ENCODE results near the gene WWOX.

Gene WWOX

DNA sequence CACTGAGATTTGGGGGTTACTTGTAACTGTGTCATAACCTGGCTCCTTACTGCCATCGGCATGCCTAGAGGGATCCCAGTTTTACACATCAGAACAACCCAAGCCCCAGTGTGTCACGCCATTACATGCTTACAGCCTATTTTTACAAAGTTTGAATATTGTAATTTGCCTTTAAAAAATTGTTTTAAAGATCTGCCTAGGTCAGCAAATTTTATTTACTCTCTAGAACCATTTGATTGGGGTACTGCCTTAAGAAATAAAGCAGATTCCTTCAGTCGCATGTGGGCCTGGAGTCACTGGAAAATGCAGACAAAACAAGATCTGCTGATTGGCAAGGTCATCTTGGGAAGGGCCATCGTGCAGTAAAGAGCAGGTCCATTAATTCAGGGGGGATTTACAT, 566.9 kb downstream of the WWOX start:
- DNase-seq = no peak

DNA sequence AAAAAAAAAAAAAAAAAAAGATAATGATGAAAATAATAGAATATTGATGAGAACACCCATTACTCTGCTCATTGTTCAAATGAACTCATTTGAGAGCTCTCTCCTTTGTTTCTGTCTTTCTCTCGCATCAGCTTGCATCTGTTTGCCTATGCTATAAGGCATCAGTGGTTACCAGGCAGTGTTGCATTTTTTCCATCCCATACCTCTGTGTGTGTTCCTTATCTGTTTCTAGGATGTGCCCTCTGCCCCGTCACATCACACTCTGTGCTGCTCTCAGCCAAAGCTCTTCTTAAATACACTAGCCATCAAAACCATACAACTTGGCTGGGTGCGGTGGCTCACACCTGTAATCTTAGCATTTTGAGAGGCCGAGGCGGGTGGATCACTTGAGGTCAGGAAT, 568.2 kb downstream of the WWOX start:
- DNase-seq = no peak

GRCh38 chr16:78668393-78668792, 568.9 kb downstream of the WWOX start:
- no peak for DNase-seq

GRCh38 chr16:78669994-78670393, 570.5 kb downstream of the WWOX start:
- DNase-seq = no peak

DNA sequence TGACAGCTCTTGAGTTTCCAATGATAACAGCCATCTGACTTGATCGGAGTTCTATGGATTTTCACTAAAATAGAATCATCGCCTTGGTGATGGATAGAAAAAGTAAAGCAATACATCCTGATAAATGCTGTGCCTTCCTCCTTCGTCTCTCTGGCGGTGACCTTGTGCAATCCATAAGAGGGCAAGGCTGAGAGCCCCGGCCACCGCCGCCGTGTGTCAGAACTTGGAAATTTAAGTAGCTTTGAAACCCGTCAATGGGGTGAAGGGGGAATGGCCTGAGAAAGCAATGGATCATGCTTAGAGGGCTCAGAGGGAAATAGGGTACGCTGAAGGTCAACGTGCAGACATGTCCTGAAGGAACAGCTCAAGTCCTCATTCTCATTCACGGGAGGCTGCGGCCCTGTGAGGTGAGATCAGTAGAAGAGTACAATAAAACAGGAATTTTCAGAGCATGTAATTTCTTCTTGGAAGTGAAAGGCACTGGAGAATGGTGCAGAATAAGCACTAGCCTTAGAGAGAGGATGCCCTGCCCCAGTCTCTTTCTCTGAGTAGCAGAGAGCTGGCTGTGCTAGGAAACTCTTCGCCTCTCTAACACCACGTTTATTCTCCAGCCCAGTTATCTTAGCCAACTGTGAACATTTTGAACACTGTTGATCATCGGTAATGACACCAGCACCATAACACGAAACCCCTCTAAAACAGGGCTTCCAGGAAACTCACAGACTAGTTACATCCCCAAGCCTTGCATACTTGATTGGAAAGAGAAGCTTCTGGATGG, 573.5 kb downstream of the WWOX start:
- no peak for DNase-seq

- no peak for DNase-seq
These were observed 574.4 kb downstream of the WWOX start for GRCh38 chr16:78673884-78674283.

DNA sequence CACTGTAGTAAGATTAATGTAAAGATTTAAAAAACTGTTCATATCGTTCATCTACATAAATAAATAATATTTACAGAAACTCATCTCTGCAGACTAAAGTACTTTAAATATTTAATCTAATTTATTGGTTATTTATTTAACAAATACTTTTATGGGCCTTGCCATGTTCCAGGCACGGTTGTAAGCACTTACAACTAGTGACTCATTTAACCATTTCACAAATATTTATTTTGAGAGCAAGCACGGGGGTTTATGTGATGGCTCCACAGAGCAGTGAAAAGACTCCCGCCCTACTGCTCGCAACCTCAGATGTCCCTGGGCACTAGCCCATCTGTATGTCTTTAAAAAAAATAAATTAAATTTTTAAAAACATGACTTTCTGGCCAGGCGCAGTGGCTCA, 575.9 kb downstream of the WWOX start:
- no peak for DNase-seq

DNA sequence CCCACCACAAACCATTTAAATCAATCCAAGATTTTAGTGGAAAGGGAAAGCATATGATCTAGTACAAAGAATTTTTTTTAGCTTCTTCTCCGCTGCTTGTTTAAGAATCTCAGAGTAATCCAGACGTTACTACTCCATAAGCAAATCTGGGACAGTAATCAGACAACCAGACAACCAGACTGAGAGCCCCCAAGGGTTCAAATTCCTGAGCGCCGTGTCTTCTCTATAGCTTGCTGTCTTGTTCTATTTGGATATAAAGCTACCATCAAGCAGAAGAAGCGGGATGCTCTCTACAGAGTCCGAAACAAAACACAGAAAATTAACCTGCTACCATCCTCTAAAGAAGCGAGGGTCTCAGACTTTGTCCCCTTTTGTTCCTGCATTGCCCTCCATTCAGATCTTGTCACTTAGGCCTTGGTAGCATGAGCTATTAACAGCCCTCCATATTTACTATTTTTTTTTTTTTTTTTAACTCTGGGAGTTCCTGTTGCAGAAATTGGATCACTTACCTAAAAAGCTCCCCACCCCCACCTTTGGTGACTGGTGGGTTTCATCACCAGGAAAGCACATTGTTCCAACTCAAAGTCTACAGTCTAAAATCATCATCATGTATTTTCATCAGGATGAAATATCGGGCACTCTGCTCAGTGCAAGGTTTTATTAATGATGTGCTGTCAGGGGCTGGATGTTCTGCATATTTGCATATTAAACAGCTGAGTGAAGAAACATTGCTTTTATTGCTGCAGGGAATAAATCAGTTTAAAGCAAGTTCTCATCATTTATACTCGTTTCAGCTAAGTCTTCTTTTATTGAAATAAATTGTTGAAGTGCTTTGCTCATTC, 576.7 kb downstream of the WWOX start:
- DNase-seq = no peak

- no peak for DNase-seq
These were observed 577.8 kb downstream of the WWOX start for GRCh38 chr16:78677181-78677731.

GRCh38 chr16:78679546-78679945, 580.1 kb downstream of the WWOX start:
- no peak for DNase-seq

DNA sequence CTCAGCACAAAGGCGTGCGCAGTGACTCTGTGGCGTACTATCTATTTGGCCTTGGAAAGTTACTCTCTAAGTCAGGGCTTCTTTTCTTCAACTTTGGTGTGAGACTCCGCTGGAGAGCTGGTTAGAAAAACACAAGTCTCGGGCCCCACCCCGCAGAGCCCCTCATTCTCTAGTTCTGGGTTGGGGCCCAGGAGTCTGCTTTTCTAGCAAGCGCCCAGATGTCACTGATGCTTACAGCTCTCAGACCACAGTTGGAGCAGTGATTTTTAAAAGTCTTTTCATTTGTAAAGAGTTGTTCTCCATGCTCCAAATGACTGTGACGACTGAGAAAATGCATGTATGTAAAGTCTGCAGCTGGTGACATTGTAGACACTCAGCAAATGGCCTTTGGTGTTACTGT, 582.3 kb downstream of the WWOX start:
- no peak for DNase-seq

GRCh38 chr16:78684030-78684611, 584.7 kb downstream of the WWOX start:
- DNase-seq = no peak

GRCh38 chr16:78684655-78685375, 585.4 kb downstream of the WWOX start:
- DNase-seq = no peak

GRCh38 chr16:78686601-78687000, 587.1 kb downstream of the WWOX start:
- DNase-seq = no peak

GRCh38 chr16:78689028-78689427, 589.6 kb downstream of the WWOX start:
- DNase-seq = no peak

- no peak for DNase-seq
These were observed 590.1 kb downstream of the WWOX start for GRCh38 chr16:78689536-78689935.

GRCh38 chr16:78690510-78690909, 591.1 kb downstream of the WWOX start:
- DNase-seq = no peak

DNA sequence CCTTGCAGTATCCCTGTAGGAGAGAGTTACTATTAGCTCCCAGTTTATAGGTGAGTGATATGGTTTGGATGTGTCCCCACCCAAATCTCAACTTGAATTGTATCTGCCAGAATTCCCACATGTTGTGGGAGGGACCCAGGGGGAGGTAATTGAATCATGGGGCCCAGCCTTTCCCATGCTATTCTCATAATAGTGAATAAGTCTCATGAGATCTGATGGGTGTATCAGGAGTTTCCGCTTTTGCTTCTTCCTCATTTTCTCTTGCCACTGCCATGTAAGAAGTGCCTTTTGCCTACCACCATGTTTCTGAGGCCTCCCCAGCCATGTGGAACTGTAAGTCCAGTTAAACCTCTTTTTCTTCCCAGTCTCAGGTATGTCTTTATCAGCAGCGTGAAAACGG, 592.3 kb downstream of the WWOX start:
- DNase-seq = peak; percentile 7 to 9

DNA sequence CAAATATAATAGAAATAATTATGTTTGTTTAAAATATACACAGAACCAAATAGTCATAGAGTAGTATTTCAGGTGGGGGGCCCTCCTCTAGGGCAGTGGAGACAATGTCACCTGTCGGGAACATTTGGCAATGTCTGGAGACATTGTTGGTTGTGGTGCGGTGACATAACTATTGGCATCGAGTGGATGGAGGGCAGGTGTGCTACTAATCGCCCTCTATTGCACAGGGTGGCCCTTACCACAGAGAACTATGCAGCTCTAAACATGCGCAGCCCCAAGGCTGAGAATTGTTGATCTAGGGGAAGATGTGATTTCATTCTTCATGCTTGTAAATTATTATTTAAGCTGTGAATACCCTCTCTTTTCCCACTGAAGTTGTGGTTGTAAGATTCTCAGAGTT, 594.0 kb downstream of the WWOX start:
- DNase-seq = no peak

- DNase-seq = no peak
These were observed 595.0 kb downstream of the WWOX start for GRCh38 chr16:78694414-78694813.

DNA sequence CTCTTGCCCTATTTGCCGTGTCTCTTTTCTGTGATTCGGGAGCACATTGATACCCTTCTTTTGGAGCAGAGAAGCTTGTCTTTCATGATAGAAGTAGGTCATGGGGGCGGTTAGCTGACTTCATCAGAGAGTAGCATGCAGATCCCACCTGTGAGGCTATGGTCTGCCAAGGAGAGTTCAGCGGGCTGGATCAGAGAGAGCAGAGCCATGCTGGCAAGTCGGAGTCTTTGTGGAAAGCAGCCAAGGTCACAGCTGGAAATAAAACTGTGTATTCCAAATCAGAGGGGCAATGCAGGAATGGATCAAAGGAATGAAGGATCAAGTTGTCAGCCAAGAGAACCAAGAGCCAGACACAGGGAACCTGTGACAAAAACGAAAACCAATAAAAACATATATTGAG, 595.9 kb downstream of the WWOX start:
- DNase-seq = no peak

- DNase-seq = no peak
These were observed 597.3 kb downstream of the WWOX start for GRCh38 chr16:78696797-78697196.

GRCh38 chr16:78697426-78697825, 598.0 kb downstream of the WWOX start:
- DNase-seq = no peak
